ENCODE results near the gene SOX10. TPM values are rescaled to one million over a fixed set of nuclear protein-coding genes. Genes with fewer than 3 reads are reported as not detected.

Gene SOX10
- total RNA-seq, 1 donor from 2014 or later, result 0.08 TPM

GRCh38 chr22:37996079-37996478, 11.7 kb upstream of the SOX10 start:
- no peak overlapping the region for H3K4me3 Mint-ChIP-seq (ENCODE audit: unreplicated experiment)
- no peaks in the 10 kb centered on the region for H3K36me3 Mint-ChIP-seq (ENCODE audit: low read depth, unreplicated experiment)
- H3K27me3 Mint-ChIP-seq (ENCODE audit: unreplicated experiment), result peaks cover 2% of the 10 kb centered on the region
- H3K4me1 Mint-ChIP-seq (ENCODE audit: unreplicated experiment), result no peaks in the 10 kb centered on the region
- no peak overlapping the region for H3K27ac Mint-ChIP-seq (ENCODE audit: unreplicated experiment)
- no peak for DNase-seq (ENCODE audit: low spot score)
- TF ChIP-seq CTCF (IDR thresholded peaks at IDR 0.05; ENCODE audit: unreplicated experiment), result no peak
- H3K9me3 Mint-ChIP-seq (ENCODE audit: unreplicated experiment), result no peaks in the 10 kb centered on the region

- no peak for TF ChIP-seq CTCF (IDR thresholded peaks at IDR 0.05; ENCODE audit: unreplicated experiment)
- no peak for DNase-seq (ENCODE audit: low spot score)
- no peak overlapping the region for H3K4me3 Mint-ChIP-seq (ENCODE audit: unreplicated experiment)
- H3K27me3 Mint-ChIP-seq (ENCODE audit: unreplicated experiment), result peaks cover 2% of the 10 kb centered on the region
- no peak overlapping the region for H3K27ac Mint-ChIP-seq (ENCODE audit: unreplicated experiment)
- H3K36me3 Mint-ChIP-seq (ENCODE audit: low read depth, unreplicated experiment), result no peaks in the 10 kb centered on the region
- no peaks in the 10 kb centered on the region for H3K9me3 Mint-ChIP-seq (ENCODE audit: unreplicated experiment)
- no peaks in the 10 kb centered on the region for H3K4me1 Mint-ChIP-seq (ENCODE audit: unreplicated experiment)
Measured at GRCh38 chr22:37995460-37995859, 11.1 kb upstream of the SOX10 start.

GRCh38 chr22:37994982-37995381, 10.6 kb upstream of the SOX10 start:
- no peak for TF ChIP-seq CTCF (IDR thresholded peaks at IDR 0.05; ENCODE audit: unreplicated experiment)
- H3K4me3 Mint-ChIP-seq (ENCODE audit: unreplicated experiment), result no peak overlapping the region
- peaks cover 2% of the 10 kb centered on the region for H3K27me3 Mint-ChIP-seq (ENCODE audit: unreplicated experiment)
- no peak overlapping the region for H3K27ac Mint-ChIP-seq (ENCODE audit: unreplicated experiment)
- H3K36me3 Mint-ChIP-seq (ENCODE audit: low read depth, unreplicated experiment), result no peaks in the 10 kb centered on the region
- no peaks in the 10 kb centered on the region for H3K4me1 Mint-ChIP-seq (ENCODE audit: unreplicated experiment)
- no peak for DNase-seq (ENCODE audit: low spot score)
- H3K9me3 Mint-ChIP-seq (ENCODE audit: unreplicated experiment), result no peaks in the 10 kb centered on the region

- H3K9me3 Mint-ChIP-seq (ENCODE audit: unreplicated experiment), result no peaks in the 10 kb centered on the region
- H3K27ac Mint-ChIP-seq (ENCODE audit: unreplicated experiment), result no peak overlapping the region
- H3K4me1 Mint-ChIP-seq (ENCODE audit: unreplicated experiment), result no peaks in the 10 kb centered on the region
- DNase-seq (ENCODE audit: low spot score), result no peak
- no peaks in the 10 kb centered on the region for H3K36me3 Mint-ChIP-seq (ENCODE audit: low read depth, unreplicated experiment)
- TF ChIP-seq CTCF (IDR thresholded peaks at IDR 0.05; ENCODE audit: unreplicated experiment), result no peak
- peaks cover 2% of the 10 kb centered on the region for H3K27me3 Mint-ChIP-seq (ENCODE audit: unreplicated experiment)
- H3K4me3 Mint-ChIP-seq (ENCODE audit: unreplicated experiment), result no peak overlapping the region
Measured at GRCh38 chr22:37994049-37994448, 9.7 kb upstream of the SOX10 start.

GRCh38 chr22:37991731-37992442, 7.5 kb upstream of the SOX10 start:
- no peak overlapping the region for H3K27ac Mint-ChIP-seq (ENCODE audit: unreplicated experiment)
- H3K36me3 Mint-ChIP-seq (ENCODE audit: low read depth, unreplicated experiment), result no peaks in the 10 kb centered on the region
- H3K9me3 Mint-ChIP-seq (ENCODE audit: unreplicated experiment), result no peaks in the 10 kb centered on the region
- no peak overlapping the region for H3K4me3 Mint-ChIP-seq (ENCODE audit: unreplicated experiment)
- peaks cover 6% of the 10 kb centered on the region for H3K27me3 Mint-ChIP-seq (ENCODE audit: unreplicated experiment)
- DNase-seq (ENCODE audit: low spot score), result no peak
- H3K4me1 Mint-ChIP-seq (ENCODE audit: unreplicated experiment), result no peaks in the 10 kb centered on the region
- no peak for TF ChIP-seq CTCF (IDR thresholded peaks at IDR 0.05; ENCODE audit: unreplicated experiment)
